Smooth muscle cell of trachea (primary cell): Measurements from ENCODE around the gene OLR1. TPM values are rescaled to one million over a fixed set of nuclear protein-coding genes. Genes with fewer than 3 reads are reported as not detected.

Experiments
- total RNA-seq: library from RNA; depleted of rRNA; stranded (reverse); fragments of >200 nt; gene quantifications from 2 replicates; pipeline ENCODE4 v1.2.1, GENCODE V29; 2014

The OLR1 gene
- total RNA-seq: under 0.01 TPM in 1 of 2 replicates, not detected in the other

DNA sequence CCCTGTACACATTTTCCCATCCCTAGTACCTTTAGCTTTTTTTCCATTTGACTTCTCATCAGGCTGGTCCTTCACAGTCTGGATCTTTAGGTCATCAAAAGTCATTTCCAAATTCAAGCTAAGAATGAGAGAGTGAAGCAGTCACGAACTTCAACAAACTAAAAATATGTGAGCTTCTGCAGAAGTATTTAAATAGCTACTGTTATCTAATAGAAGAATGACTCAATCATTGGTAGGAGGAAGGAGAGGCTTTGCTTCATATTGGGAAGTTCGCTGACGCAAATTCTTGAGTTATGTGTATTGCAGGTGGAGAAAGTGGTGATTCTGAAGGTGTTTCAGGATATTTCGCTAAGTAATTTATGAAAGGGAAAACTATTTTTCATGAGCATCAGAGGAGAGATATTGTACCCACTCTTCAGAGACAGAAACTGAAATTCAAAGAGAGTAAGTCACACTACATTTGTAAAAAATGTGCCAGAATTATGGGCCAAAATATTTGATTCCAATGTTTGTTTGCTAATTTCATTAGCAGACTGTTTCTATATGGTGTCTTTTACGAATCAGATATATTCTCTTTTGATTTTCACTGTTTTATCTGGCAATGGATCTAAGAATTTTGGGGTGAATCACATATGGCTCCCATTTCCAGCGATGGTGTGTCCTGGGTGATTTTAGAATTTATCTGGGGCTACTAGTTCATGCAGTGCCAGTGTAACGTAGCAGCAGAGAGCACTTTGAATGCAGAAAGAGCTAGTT lies at the start of gene OLR1:
OLR1 (minus strand) TSS at position 160 of the 756 bp plus-strand sequence; CDS start at position 105, 55 bp downstream.

DNA sequence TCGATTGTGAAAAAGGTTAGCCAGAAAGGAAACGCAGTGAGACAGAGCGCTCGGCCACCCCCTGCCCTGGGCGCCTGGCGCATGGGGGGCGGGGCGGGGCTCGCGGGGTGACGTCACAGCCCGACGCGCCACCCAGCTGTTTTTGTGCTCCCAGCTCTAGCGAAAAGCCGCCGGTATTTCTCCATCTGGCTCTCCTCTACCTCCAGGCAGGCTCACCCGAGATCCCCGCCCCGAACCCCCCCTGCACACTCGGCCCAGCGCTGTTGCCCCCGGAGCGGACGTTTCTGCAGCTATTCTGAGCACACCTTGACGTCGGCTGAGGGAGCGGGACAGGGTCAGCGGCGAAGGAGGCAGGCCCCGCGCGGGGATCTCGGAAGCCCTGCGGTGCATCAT lies 40.8 kb upstream of the OLR1 start, which contains the start of gene GABARAPL1:
GABARAPL1 (plus strand) TSS at position 139 of the 393 bp plus-strand sequence; CDS start at position 392, 253 bp downstream.

DNA sequence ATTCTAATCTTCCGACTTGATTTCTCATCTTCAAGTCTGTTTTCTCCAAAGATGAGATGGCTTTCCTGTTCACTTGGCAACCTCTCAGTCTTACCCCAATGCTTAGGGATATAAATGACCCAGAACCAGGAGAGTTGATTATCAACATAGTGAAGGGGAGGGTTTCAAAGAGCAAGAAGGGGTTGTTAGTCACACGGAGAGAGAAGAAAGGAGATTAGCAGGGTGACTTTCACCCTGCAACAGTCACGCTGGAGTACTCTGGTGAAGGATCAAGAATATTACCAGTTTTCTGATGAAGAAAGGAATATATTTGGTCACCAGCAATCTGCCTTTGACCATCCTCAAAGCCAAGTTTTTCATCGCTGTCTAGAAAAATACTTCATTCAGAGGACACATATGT lies 6.9 kb upstream of the OLR1 start, which contains the start of gene TMEM52B:
TMEM52B (plus strand) TSS at position 212 of the 400 bp plus-strand sequence. CDS start 543 bp downstream, outside the sequence.

DNA sequence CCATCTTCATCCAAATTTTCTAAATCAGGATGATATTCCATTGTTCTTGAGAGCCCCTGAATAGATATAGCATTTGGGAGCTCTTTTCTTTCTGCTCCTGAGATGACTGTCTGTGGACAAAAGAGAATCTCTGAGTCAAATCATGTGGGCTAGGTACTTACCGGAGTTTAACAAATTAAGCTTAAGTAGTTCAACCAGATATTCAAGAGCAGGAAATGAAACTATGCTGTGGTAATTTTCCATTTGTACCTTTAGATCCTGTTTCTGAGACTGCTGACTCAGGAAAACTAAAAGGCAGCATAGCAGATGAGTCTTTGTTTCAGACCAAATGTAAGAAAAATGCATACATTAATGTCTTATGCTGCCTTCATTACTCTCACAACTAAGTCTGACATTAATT lies 41.9 kb downstream of the OLR1 start, which contains the start of gene CLEC7A:
CLEC7A (minus strand) TSS at position 158 of the 400 bp plus-strand sequence; CDS start at position 41, 117 bp downstream.

Other genes starting within 250 kb of the OLR1 start
- not detected in 2 replicates for gene CLEC2A, start 239.8 kb downstream of the OLR1 start, total RNA-seq
- not detected in 2 replicates for gene CLEC12A, start 200.7 kb downstream of the OLR1 start, total RNA-seq
- not detected in 2 replicates for gene CLEC1B, start 173.0 kb downstream of the OLR1 start, total RNA-seq
- gene CLEC12B, start 161.5 kb downstream of the OLR1 start, total RNA-seq: 0.17 TPM in 1 of 2 replicates, not detected in the other
- not detected in 2 replicates for gene CLEC9A, start 141.4 kb downstream of the OLR1 start, total RNA-seq
- gene CLEC1A, start 73.1 kb downstream of the OLR1 start, total RNA-seq: not detected in 2 replicates
- not detected in 2 replicates for gene CLEC7A, start 41.9 kb downstream of the OLR1 start, total RNA-seq
- gene TMEM52B, start 6.9 kb upstream of the OLR1 start, total RNA-seq: under 0.01 TPM in 1 of 2 replicates, not detected in the other
- 51.6 and 116 TPM in 2 replicates for gene GABARAPL1, start 40.7 kb upstream of the OLR1 start, total RNA-seq
- 0.15 and 0.66 TPM in 2 replicates for gene KLRD1, start 135.7 kb upstream of the OLR1 start, total RNA-seq
- gene KLRK1, start 217.9 kb upstream of the OLR1 start, total RNA-seq: 0.29 TPM in 1 of 2 replicates, not detected in the other
- gene KLRC4, start 237.6 kb upstream of the OLR1 start, total RNA-seq: not detected in 2 replicates
- gene KLRC3, start 248.5 kb upstream of the OLR1 start, total RNA-seq: not detected in 2 replicates